Vagina (tissue), 2 donors: ENCODE data around the gene NBEAL1.

Experiments used
- CTCF ChIP-seq, 3 experiments: fragments of 450-650 bp in 2 of 3; fragments of 200-600 bp in 1 of 3; sonication (generic) in 1 of 3; IDR thresholded peaks; one replicate each; pipeline ENCODE4 v1.5.1; 2017 to 2019; ENCODE audit warnings: antibody characterized with exemption in 3 of 3, mild to moderate bottlenecking in 2 of 3, moderate library complexity in 2 of 3
- POLR2A ChIP-seq, 2 donors: fragments of 450-650 bp; IDR thresholded peaks; one replicate each; pipeline ENCODE4 v1.6.1; 2017; ENCODE audit warnings: antibody characterized with exemption in 2 of 2, mild to moderate bottlenecking in 2 of 2, moderate library complexity in 2 of 2
- POLR2AphosphoS5 ChIP-seq, 2 donors: sonication (generic); formaldehyde crosslinking; IDR thresholded peaks; one replicate each; pipeline ENCODE4 v1.9.0; 2017; ENCODE audit warnings: antibody characterized with exemption in 2 of 2, mild to moderate bottlenecking in 2 of 2, low read depth in 1 of 2; ENCODE audit not compliant: insufficient read depth in 1 of 2

DNA sequence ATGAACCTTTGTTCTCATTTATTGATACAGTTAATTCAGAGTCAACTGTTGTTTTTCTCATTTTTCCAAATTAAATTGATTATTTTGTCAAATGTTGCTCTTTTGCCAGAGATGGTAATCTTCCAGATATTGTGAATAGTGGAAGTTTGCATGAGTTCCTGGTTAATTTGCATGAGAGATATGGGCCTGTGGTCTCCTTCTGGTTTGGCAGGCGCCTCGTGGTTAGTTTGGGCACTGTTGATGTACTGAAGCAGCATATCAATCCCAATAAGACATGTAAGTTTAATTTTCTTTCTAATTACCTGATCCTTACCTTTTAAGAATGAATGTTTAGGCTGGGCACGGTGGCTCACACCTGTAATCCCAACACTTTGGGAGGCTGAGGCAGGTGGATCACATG is 232.0 kb downstream of the NBEAL1 start:
- no peak for TF ChIP-seq POLR2A (IDR thresholded peaks at IDR 0.05)
- no peak for TF ChIP-seq CTCF (IDR thresholded peaks at IDR 0.05)
- no peak for TF ChIP-seq POLR2AphosphoS5 (IDR thresholded peaks at IDR 0.05; ENCODE audit: insufficient read depth in 1 of 2, low read depth in 1 of 2)
